Activated B cell treated with CpG ODN at 0.5 μM for 24 hours (primary cell): ENCODE results near the gene HEATR1. TPM values are rescaled to one million over a fixed set of nuclear protein-coding genes. Genes with fewer than 3 reads are reported as not detected.

ENCODE experiments used
- ATAC-seq: fragments of 200-7000 bp; cut with Tn5 transposase; one replicate; pipeline ENCODE4 v1.10.0; 2021; ENCODE audit warnings: low read depth, mild to moderate bottlenecking, moderate library complexity
- CTCF ChIA-PET: fragments of 350-600 bp; sonication (Branson Sonifier 250); formaldehyde crosslinking; loops from one replicate; lab custom pipeline; 2021; ENCODE audit warnings: antibody characterized with exemption; lab: Charles Lee
- POLR2A ChIA-PET: fragments of 350-600 bp; sonication (Branson Sonifier 250); formaldehyde crosslinking; loops from one replicate; lab custom pipeline; 2021; ENCODE audit warnings: antibody characterized with exemption; lab: Charles Lee
- DNase-seq: peaks from one replicate; pipeline ENCODE4 v3.0.0; 2022
- H3K27ac Mint-ChIP-seq: one replicate; pipeline ENCODE4 v1.8.0; 2020; ENCODE audit warnings: mixed read lengths
- H3K27me3 Mint-ChIP-seq: one replicate; pipeline ENCODE4 v1.8.0; 2021; ENCODE audit warnings: mixed read lengths
- H3K36me3 Mint-ChIP-seq: one replicate; pipeline ENCODE4 v1.8.0; 2021; ENCODE audit warnings: low read depth, mixed read lengths
- H3K4me1 Mint-ChIP-seq: one replicate; pipeline ENCODE4 v1.8.0; 2021; ENCODE audit warnings: mixed read lengths
- H3K4me3 Mint-ChIP-seq: one replicate; pipeline ENCODE4 v1.8.0; 2020; ENCODE audit warnings: mild to moderate bottlenecking, mixed read lengths
- H3K9me3 Mint-ChIP-seq: one replicate; pipeline ENCODE4 v1.8.0; 2020; ENCODE audit warnings: mixed read lengths
- intact Hi-C: fragments of 100-400 bp; cut with micrococcal nuclease; formaldehyde crosslinking; loops from one replicate; pipeline ENCODE4 v1.15.1; 2024
- total RNA-seq: library from RNA; stranded (reverse); gene quantifications from 2 replicates; pipeline ENCODE4 v1.2.3, GENCODE V29; 2022
- TF ChIP-seq, protein P1 (sequence below): fragments of 200-600 bp; IDR thresholded peaks from one replicate; pipeline ENCODE4 v1.8.0; 2022; ENCODE audit warnings: antibody characterized with exemption, mild to moderate bottlenecking

HEATR1 gene
- total RNA-seq, 1 donor from 2014 or later = 78.5 TPM

DNA sequence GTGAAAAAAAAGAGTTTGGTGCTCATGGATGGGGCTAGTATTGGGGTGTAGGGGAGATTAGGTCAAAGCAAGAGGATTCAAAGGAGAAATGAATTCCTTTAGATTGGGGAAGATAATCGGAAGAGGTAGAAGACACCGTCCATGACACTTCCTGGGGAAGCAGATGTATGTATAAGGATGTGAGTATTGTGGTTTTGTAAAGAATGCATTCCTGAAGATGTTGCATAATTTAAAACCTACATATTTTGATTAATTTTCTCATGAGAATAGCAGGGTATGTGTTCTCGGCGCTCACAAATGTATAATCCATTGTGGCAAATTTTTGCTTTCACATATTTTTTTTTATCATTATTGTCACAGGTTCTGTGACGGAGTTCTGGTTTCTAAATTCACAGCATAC lies 86.0 kb downstream of the HEATR1 start:
- TF ChIP-seq, protein P1, sequence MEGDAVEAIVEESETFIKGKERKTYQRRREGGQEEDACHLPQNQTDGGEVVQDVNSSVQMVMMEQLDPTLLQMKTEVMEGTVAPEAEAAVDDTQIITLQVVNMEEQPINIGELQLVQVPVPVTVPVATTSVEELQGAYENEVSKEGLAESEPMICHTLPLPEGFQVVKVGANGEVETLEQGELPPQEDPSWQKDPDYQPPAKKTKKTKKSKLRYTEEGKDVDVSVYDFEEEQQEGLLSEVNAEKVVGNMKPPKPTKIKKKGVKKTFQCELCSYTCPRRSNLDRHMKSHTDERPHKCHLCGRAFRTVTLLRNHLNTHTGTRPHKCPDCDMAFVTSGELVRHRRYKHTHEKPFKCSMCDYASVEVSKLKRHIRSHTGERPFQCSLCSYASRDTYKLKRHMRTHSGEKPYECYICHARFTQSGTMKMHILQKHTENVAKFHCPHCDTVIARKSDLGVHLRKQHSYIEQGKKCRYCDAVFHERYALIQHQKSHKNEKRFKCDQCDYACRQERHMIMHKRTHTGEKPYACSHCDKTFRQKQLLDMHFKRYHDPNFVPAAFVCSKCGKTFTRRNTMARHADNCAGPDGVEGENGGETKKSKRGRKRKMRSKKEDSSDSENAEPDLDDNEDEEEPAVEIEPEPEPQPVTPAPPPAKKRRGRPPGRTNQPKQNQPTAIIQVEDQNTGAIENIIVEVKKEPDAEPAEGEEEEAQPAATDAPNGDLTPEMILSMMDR = no peak
- no peak overlapping the region for H3K4me3 Mint-ChIP-seq
- intact Hi-C loops = no loop called here
- POLR2A ChIA-PET = no interaction called here
- no peak for DNase-seq
- H3K36me3 Mint-ChIP-seq = no peaks in the 10 kb centered on the region
- no peaks in the 10 kb centered on the region for H3K4me1 Mint-ChIP-seq
- ATAC-seq = no peak
- no peaks in the 10 kb centered on the region for H3K9me3 Mint-ChIP-seq
- H3K27me3 Mint-ChIP-seq = no peaks in the 10 kb centered on the region
- no peak overlapping the region for H3K27ac Mint-ChIP-seq
- CTCF ChIA-PET = no interaction called here

DNA sequence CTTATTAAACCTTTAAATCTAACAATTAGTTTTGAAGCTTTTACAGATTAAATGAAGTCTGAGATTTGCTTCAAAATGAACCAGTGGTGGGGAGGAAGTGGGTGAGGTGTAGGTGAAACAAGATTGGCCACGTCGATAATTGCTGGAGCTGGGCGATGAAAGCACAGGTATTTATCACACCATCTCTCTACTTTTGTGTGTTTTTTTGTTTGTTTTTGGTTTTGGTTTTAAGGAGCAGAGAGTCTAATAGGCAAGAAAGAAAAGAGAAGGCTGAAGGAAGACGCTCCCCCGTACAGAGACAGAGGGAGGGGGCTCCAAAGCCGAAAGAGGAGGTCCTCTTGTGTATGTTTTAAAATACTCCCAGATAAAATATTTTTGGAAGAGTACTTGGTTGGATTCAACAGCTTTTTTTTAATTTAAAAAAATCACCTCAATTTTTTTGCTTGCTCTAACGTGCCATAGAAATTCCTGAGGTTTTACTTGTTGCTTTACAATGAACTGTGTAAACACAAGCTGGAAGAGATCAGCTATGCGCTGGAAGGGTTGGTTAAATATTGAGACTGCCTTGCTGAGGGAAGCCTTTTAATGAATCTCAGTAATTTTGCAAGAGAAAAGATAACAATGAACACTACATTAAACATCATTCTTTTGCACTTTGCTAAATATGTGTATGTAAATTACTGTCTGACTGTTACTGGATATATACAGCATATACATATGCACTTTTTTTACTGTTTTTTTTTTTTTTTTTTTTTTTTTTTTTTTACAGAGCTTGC lies 87.2 kb downstream of the HEATR1 start:
- no peaks in the 10 kb centered on the region for H3K36me3 Mint-ChIP-seq
- DNase-seq (no peak), ATAC-seq (no peak)
- intact Hi-C loops = no loop called here
- H3K4me1 Mint-ChIP-seq = no peaks in the 10 kb centered on the region
- no peaks in the 10 kb centered on the region for H3K9me3 Mint-ChIP-seq
- POLR2A ChIA-PET = no interaction called here
- no peak overlapping the region for H3K4me3 Mint-ChIP-seq
- TF ChIP-seq, protein P1 = no peak
- CTCF ChIA-PET = no interaction called here
- no peaks in the 10 kb centered on the region for H3K27me3 Mint-ChIP-seq
- H3K27ac Mint-ChIP-seq = no peak overlapping the region

DNA sequence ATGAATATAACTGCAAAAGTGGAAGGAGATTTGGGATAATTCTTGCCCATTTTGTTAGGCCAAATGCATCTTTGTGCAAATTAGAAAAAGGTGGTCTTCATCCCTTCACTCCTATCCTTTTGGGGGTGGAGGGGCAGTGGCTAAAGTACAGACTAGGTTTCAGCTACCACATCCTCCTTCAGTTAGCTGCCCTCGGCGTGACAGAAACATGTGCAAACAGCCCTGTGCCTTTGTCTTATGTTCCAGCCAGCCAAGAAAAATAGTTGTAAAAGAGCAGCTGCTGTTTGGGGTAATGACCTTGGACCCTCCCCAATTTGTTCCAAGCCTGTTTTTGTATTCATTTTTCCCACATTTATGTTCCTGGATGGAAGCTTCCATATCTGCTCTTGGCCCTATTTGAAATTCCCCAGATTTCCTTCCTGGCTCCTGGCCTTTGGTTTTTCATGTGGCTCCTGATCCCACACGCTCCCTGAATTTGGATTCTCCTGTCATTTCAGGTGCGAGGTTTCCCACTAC lies 88.8 kb downstream of the HEATR1 start:
- intact Hi-C loops = no loop called here
- Mint-ChIP-seq H3K4me1 (no peaks in the 10 kb centered on the region), H3K36me3 (no peaks in the 10 kb centered on the region), H3K4me3 (no peak overlapping the region), H3K27ac (no peak overlapping the region), H3K9me3 (no peaks in the 10 kb centered on the region), H3K27me3 (peaks cover under 1% of the 10 kb centered on the region)
- DNase-seq (no peak), ATAC-seq (no peak)
- CTCF ChIA-PET = no interaction called here
- POLR2A ChIA-PET = no interaction called here
- TF ChIP-seq, protein P1 = no peak

DNA sequence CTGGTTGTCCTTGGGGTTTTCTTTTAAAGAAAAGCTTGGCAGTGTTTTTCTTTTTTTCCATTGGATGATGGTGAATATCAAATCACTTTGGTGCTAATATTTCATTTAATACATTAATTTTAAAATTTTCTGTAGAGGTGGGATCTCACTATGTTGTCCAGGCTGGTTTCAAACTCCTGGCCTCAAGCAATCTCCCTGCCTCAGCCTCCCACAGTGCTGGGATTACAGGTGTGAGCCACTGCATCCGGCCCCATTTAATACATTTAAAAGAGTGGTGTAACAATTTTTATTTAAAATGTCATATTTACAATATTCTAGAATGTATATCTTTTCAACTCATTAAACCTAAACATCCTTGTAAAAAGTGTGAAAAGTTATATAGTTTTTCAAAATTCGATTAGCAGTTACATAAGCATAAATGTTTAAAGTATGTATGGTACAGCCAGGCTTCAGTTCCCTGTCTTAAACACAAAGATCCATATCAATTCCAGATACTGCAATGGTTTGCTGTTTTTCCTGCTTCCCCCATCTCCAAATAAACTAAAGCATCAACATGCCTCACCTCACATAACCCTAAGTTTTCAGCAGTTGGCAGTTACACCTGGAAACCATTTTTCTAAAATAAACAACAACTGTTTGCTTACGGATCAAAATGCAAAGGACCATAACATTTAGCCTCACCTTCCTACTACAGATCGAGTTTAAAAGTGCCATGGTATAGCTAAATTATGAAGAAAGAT lies 89.4 kb downstream of the HEATR1 start:
- POLR2A ChIA-PET = no interaction called here
- Mint-ChIP-seq H3K4me3 (no peak overlapping the region), H3K4me1 (no peaks in the 10 kb centered on the region), H3K9me3 (no peaks in the 10 kb centered on the region), H3K27me3 (peaks cover 3% of the 10 kb centered on the region), H3K27ac (no peak overlapping the region), H3K36me3 (no peaks in the 10 kb centered on the region)
- ATAC-seq (no peak), DNase-seq (no peak)
- intact Hi-C loops = no loop called here
- CTCF ChIA-PET = no interaction called here
- TF ChIP-seq, protein P1 = no peak
